T-helper 1 cell treated with Interleukin-12 subunit alpha and Interleukin-12 subunit beta and Interleukin-4 antibody, amounts not matched to agents 30 μg/mL and 1 μg/mL, for 36 hours (primary cell): ENCODE data around the gene NTRK1.
A peak's percentile ranks its signal among the peaks of the same experiment; 100 is the strongest.

ENCODE experiments used
- H3K27ac Mint-ChIP-seq: one replicate; pipeline ENCODE4 v1.8.0; 2021; ENCODE audit warnings: mild to moderate bottlenecking, mixed read lengths
- H3K27me3 Mint-ChIP-seq: one replicate; pipeline ENCODE4 v1.8.0; 2021; ENCODE audit warnings: low read depth, mixed read lengths
- H3K36me3 Mint-ChIP-seq: one replicate; pipeline ENCODE4 v1.8.0; 2021; ENCODE audit warnings: low read depth, mixed read lengths
- H3K4me1 Mint-ChIP-seq: one replicate; pipeline ENCODE4 v1.8.0; 2021; ENCODE audit warnings: low read depth, mixed read lengths
- H3K4me3 Mint-ChIP-seq: one replicate; pipeline ENCODE4 v1.8.0; 2021; ENCODE audit warnings: mild to moderate bottlenecking, moderate library complexity, mixed read lengths
- H3K9me3 Mint-ChIP-seq: one replicate; pipeline ENCODE4 v1.8.0; 2021; ENCODE audit warnings: mixed read lengths

Gene NTRK1

GRCh38 chr1:156860628-156861423 lies at the start of gene NTRK1:
Gene NTRK1 (plus strand): TSS chr1:156860865. CDS start chr1:156860935, 70 bp downstream.
- peak within 1 kb of the TSS; percentile 85 for H3K4me3 Mint-ChIP-seq
- no peaks in the 10 kb centered on the region for H3K9me3 Mint-ChIP-seq
- H3K36me3 Mint-ChIP-seq: peaks cover 9% of the 10 kb centered on the region
- H3K27me3 Mint-ChIP-seq: peaks cover 43% of the 10 kb centered on the region
- peak within 1 kb of the TSS; percentile 6 for H3K27ac Mint-ChIP-seq
- peaks cover 52% of the 10 kb centered on the region for H3K4me1 Mint-ChIP-seq

- peaks cover 71% of the 10 kb centered on the region for H3K4me1 Mint-ChIP-seq
- H3K36me3 Mint-ChIP-seq: peaks cover 82% of the 10 kb centered on the region
- H3K4me3 Mint-ChIP-seq: peak overlapping the region; percentile 89
- H3K27me3 Mint-ChIP-seq: no peaks in the 10 kb centered on the region
- H3K27ac Mint-ChIP-seq: peak overlapping the region; percentile 100
- no peaks in the 10 kb centered on the region for H3K9me3 Mint-ChIP-seq
Observed at GRCh38 chr1:156811168-156811567, 49.5 kb upstream of the NTRK1 start.

GRCh38 chr1:156812293-156812990 lies 48.2 kb upstream of the NTRK1 start:
- H3K4me3 Mint-ChIP-seq: peak overlapping the region; percentile 89
- peak overlapping the region; percentile 100 for H3K27ac Mint-ChIP-seq
- peaks cover 67% of the 10 kb centered on the region for H3K4me1 Mint-ChIP-seq
- H3K27me3 Mint-ChIP-seq: no peaks in the 10 kb centered on the region
- no peaks in the 10 kb centered on the region for H3K9me3 Mint-ChIP-seq
- peaks cover 72% of the 10 kb centered on the region for H3K36me3 Mint-ChIP-seq

DNA sequence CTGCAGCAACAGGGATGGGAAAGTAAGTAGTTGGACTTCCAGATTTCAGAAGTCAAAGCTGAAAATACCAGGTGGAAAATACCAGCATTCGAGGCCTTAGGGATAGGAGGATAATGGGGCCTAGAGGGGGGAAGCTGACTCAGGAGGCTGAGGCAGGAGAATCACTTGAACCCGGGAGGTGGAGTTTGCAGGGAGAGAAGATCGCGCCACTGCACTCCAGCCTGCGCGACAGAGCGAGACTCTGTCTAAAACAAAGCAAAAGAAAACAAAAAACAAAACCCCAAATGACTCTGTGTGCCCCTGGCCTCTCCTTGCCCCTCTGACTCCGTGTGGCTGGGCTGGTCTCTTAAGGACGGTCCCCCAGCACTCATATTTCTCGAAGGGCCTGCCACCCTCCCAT lies 47.4 kb upstream of the NTRK1 start:
- no peaks in the 10 kb centered on the region for H3K27me3 Mint-ChIP-seq
- H3K9me3 Mint-ChIP-seq: no peaks in the 10 kb centered on the region
- H3K4me1 Mint-ChIP-seq: peaks cover 62% of the 10 kb centered on the region
- peak overlapping the region; percentile 100 for H3K27ac Mint-ChIP-seq
- H3K36me3 Mint-ChIP-seq: peaks cover 67% of the 10 kb centered on the region
- H3K4me3 Mint-ChIP-seq: peak overlapping the region; percentile 89

GRCh38 chr1:156813750-156814570 lies 46.7 kb upstream of the NTRK1 start:
- peaks cover 57% of the 10 kb centered on the region for H3K4me1 Mint-ChIP-seq
- peak overlapping the region; percentile 89 for H3K4me3 Mint-ChIP-seq
- H3K36me3 Mint-ChIP-seq: peaks cover 61% of the 10 kb centered on the region
- H3K27me3 Mint-ChIP-seq: no peaks in the 10 kb centered on the region
- H3K27ac Mint-ChIP-seq: peak overlapping the region; percentile 100
- no peaks in the 10 kb centered on the region for H3K9me3 Mint-ChIP-seq

DNA sequence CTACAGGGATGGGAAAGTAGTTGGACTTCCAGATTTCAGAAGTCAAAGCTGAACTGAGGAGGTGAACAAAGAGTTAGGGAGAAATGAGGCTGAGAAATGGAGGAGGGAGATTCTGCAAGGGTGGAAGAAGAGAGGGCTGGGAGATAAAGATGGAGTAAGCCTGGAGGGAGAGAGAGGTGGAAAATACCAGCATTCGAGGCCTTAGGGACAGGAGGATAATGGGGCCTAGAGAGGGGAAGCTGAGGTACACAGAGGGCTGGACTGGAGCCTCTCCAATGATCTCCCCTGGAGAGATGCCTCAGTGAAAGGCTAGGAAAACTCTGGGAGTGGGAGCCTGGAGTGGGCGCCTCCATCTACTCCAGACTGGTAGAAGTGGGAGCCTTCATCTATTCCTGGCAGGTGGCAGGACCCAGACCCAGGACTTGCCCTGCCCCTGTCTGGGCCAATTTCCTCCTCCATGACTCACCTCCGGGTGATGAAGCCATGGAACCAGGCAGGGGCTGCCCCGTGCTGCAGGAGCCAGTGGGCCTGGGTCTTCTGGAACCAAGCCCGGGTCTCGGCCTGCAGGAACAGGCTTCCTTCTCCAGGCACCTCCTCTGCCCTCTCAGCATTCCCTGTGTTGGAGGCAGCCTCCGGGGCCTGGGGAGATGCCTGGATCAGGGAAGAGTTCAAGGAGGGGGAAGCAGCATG lies 45.9 kb upstream of the NTRK1 start:
- Mint-ChIP-seq H3K36me3 (peaks cover 57% of the 10 kb centered on the region), H3K27me3 (no peaks in the 10 kb centered on the region)

GRCh38 chr1:156815307-156815826 lies 45.3 kb upstream of the NTRK1 start:
- Mint-ChIP-seq H3K4me1 (peaks cover 56% of the 10 kb centered on the region), H3K27me3 (no peaks in the 10 kb centered on the region), H3K9me3 (no peaks in the 10 kb centered on the region), H3K4me3 (peak overlapping the region; percentile 89), H3K27ac (peak overlapping the region; percentile 100), H3K36me3 (peaks cover 58% of the 10 kb centered on the region)

More for the DNA sequence above, 45.9 kb upstream of the NTRK1 start:
- Mint-ChIP-seq H3K4me1 (peaks cover 54% of the 10 kb centered on the region), H3K27ac (peak overlapping the region; percentile 100), H3K9me3 (no peaks in the 10 kb centered on the region), H3K4me3 (peak overlapping the region; percentile 89)

DNA sequence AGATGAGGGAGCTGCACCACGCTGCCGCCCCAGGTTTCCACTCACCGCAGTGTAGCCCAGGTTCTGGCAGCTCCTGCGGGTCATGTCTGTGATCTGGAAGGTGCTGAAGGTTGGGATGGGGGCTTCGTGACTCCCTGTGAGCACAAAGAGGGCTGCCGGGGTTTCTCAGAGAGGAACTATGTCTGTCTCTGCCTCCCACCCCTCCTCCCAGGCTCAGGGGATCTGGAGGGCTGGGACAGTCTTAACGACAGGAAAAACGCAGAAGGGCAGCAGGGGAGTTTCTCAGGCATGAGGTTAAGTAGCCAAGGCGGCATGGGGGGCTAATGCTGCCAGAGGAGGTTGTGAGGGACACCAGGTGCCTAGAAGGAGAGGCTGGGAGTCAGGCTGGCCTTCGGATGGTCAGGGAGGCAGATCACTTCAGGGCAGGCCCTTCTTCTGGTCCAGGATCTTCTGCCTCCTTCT lies 44.7 kb upstream of the NTRK1 start:
- Mint-ChIP-seq H3K4me1 (peaks cover 60% of the 10 kb centered on the region), H3K9me3 (peaks cover 4% of the 10 kb centered on the region), H3K27me3 (no peaks in the 10 kb centered on the region), H3K4me3 (peak overlapping the region; percentile 89), H3K36me3 (peaks cover 60% of the 10 kb centered on the region), H3K27ac (peak overlapping the region; percentile 100)

DNA sequence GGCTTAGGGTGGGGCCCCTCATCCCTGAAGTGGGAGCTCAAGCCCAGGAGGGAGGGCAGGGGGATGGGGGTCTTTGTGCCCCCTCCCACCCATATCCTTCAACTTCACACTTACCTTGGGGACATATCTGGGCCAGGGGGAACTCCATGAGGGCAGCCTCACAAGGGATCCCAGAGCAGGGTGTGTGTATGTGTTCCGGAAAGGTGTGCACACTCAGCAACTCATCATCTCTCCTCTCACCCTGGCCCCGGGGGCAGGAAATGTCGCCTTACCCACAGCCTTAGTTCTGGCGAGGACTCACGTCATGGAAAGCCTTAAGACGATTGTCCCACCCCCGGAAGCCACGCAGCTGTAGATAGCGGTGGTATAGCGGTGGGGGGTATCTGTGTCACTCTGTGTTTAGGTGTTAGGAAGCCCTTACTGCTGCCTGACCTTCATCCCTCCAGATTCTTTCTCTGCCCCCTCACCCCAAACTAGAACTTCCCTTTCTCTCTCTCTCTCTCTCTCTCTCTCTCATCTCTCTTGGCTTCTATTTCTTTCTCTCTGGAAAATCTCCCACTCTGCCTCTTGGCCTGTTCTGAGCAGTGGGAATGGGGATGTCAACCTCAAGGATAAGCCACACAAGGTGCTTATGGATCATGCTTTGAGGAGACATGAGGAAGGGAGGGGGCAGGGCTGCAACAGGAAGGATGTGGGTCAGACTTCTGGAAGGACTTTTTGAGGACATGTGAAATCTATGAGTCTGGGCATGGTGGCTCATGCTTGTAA lies 43.9 kb upstream of the NTRK1 start, which contains the start of gene SH2D2A:
Gene SH2D2A (minus strand): TSS at position 288 of the 768 bp plus-strand sequence. CDS start 140 bp downstream, at position 148.
- Mint-ChIP-seq H3K9me3 (peaks cover 4% of the 10 kb centered on the region), H3K36me3 (peaks cover 53% of the 10 kb centered on the region), H3K27ac (peak within 1 kb of the TSS; percentile 100), H3K4me3 (peak within 1 kb of the TSS; percentile 89), H3K27me3 (no peaks in the 10 kb centered on the region), H3K4me1 (peaks cover 59% of the 10 kb centered on the region)

DNA sequence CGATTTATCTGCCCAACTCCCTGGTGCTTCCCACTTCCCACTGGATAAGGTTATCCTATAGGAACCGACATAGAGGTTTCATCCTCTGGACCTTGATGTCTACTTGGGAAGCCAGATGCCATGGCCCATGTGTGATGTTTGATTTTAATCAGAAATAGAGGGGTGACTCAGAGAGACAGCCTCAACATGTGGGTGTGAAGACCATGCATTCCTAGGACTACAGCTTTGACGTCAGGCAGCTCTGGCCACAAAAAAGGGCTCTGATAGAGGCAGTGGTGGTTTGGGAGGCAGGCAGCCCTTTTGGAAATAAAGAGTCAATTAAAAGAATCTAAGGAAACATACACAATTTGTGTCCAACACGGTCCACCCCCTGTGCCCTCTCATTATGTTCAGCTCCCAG lies 38.9 kb upstream of the NTRK1 start:
- Mint-ChIP-seq H3K27ac (peak overlapping the region; percentile 7), H3K9me3 (peaks cover 4% of the 10 kb centered on the region), H3K36me3 (peaks cover 11% of the 10 kb centered on the region), H3K4me1 (peaks cover 40% of the 10 kb centered on the region), H3K27me3 (no peaks in the 10 kb centered on the region), H3K4me3 (no peak overlapping the region)

GRCh38 chr1:156822680-156823079 lies 38.0 kb upstream of the NTRK1 start:
- H3K27ac Mint-ChIP-seq: no peak overlapping the region
- H3K9me3 Mint-ChIP-seq: peaks cover 4% of the 10 kb centered on the region
- peaks cover 36% of the 10 kb centered on the region for H3K4me1 Mint-ChIP-seq
- H3K4me3 Mint-ChIP-seq: no peak overlapping the region
- H3K36me3 Mint-ChIP-seq: peaks cover 11% of the 10 kb centered on the region
- H3K27me3 Mint-ChIP-seq: no peaks in the 10 kb centered on the region

GRCh38 chr1:156823210-156823790 lies 37.4 kb upstream of the NTRK1 start:
- H3K9me3 Mint-ChIP-seq: peaks cover 4% of the 10 kb centered on the region
- H3K4me3 Mint-ChIP-seq: no peak overlapping the region

GRCh38 chr1:156826630-156827029 lies 34.0 kb upstream of the NTRK1 start:
- no peak overlapping the region for H3K27ac Mint-ChIP-seq
- H3K4me1 Mint-ChIP-seq: peaks cover 22% of the 10 kb centered on the region
- no peaks in the 10 kb centered on the region for H3K9me3 Mint-ChIP-seq
- H3K4me3 Mint-ChIP-seq: no peak overlapping the region
- no peaks in the 10 kb centered on the region for H3K36me3 Mint-ChIP-seq
- H3K27me3 Mint-ChIP-seq: peaks cover 5% of the 10 kb centered on the region

More at GRCh38 chr1:156823210-156823790, 37.4 kb upstream of the NTRK1 start:
- Mint-ChIP-seq H3K36me3 (peaks cover 8% of the 10 kb centered on the region), H3K27me3 (no peaks in the 10 kb centered on the region), H3K4me1 (peaks cover 32% of the 10 kb centered on the region), H3K27ac (no peak overlapping the region)
